ENCODE data around the gene TEKT4. TPM values are rescaled to one million over a fixed set of nuclear protein-coding genes. Genes with fewer than 3 reads are reported as not detected.
"Not testable (repeated sequence)": the region's sequence is repeated elsewhere in the genome, so short reads cannot be mapped to it uniquely, and the experiment has no call there.

Gene TEKT4
- total RNA-seq, 1 experiment from 2014 or later: not detected

- Histone ChIP-seq H3K4me2 (ENCODE audit: low read length) (no peak overlapping the region), H3K4me1 (ENCODE audit: insufficient read depth, low read length) (no peaks in the 10 kb centered on the region), H3K27me3 (ENCODE audit: low read length) (peaks cover 14% of the 10 kb centered on the region), H3K27ac (ENCODE audit: low read length) (no peak overlapping the region), H4K20me1 (ENCODE audit: low read length) (no peaks in the 10 kb centered on the region), H3F3A (ENCODE audit: low read length, unreplicated experiment) (no peaks in the 10 kb centered on the region), H3K4me3 (ENCODE audit: low read length) (no peak overlapping the region), H3K9me2 (replicated peaks; ENCODE audit: low read length) (no peaks in the 10 kb centered on the region), H3K9ac (ENCODE audit: low read length) (no peak overlapping the region), H3K36me3 (ENCODE audit: low read depth, low read length) (no peaks in the 10 kb centered on the region), H3K79me2 (ENCODE audit: low read length) (no peaks in the 10 kb centered on the region), H2AFZ (ENCODE audit: low read length) (no peak overlapping the region), H3K9me3 (ENCODE audit: low read length) (no peaks in the 10 kb centered on the region)
- CTCF ChIA-PET: no interaction called here
- intact Hi-C loops (cut with micrococcal nuclease): no loop called here
- BruUV-seq (replicated peaks): no TSS peak
- ATAC-seq: no peak
- POLR2A ChIA-PET (ENCODE audit: unreplicated experiment): interaction anchor here (0.7 kb wide), 1 partner anchor 136 kb away, joined by 3 read pairs; no protein-coding TSS in a partner anchor
- TF ChIP-seq, protein P1, sequence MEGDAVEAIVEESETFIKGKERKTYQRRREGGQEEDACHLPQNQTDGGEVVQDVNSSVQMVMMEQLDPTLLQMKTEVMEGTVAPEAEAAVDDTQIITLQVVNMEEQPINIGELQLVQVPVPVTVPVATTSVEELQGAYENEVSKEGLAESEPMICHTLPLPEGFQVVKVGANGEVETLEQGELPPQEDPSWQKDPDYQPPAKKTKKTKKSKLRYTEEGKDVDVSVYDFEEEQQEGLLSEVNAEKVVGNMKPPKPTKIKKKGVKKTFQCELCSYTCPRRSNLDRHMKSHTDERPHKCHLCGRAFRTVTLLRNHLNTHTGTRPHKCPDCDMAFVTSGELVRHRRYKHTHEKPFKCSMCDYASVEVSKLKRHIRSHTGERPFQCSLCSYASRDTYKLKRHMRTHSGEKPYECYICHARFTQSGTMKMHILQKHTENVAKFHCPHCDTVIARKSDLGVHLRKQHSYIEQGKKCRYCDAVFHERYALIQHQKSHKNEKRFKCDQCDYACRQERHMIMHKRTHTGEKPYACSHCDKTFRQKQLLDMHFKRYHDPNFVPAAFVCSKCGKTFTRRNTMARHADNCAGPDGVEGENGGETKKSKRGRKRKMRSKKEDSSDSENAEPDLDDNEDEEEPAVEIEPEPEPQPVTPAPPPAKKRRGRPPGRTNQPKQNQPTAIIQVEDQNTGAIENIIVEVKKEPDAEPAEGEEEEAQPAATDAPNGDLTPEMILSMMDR (conservative IDR thresholded peaks at IDR 0.05; ENCODE audit: low read depth, low read length): no peak
- TF ChIP-seq EZH2phosphoT487 (IDR thresholded peaks at IDR 0.05; ENCODE audit: borderline replicate concordance, low read length) (no peak), EZH2 (IDR thresholded peaks at IDR 0.05; ENCODE audit: low read length, unreplicated experiment) (no peak)
- no peak for DNase-seq
Observed at GRCh38 chr2:94880507-94880906, 9.3 kb downstream of the TEKT4 start.

GRCh38 chr2:94881070-94881469, 9.8 kb downstream of the TEKT4 start:
- H3K4me3 ChIP-seq (ENCODE audit: low read length): no peak overlapping the region
- H3F3A ChIP-seq (ENCODE audit: low read length, unreplicated experiment): no peaks in the 10 kb centered on the region
- no peak overlapping the region for H3K27ac ChIP-seq (ENCODE audit: low read length)
- DNase-seq (no peak), ATAC-seq (no peak)
- no peaks in the 10 kb centered on the region for H3K36me3 ChIP-seq (ENCODE audit: low read depth, low read length)
- TF ChIP-seq, protein P1 (conservative IDR thresholded peaks at IDR 0.05; ENCODE audit: low read depth, low read length): no peak
- no peak for TF ChIP-seq EZH2phosphoT487 (IDR thresholded peaks at IDR 0.05; ENCODE audit: borderline replicate concordance, low read length)
- no peak for TF ChIP-seq EZH2 (IDR thresholded peaks at IDR 0.05; ENCODE audit: low read length, unreplicated experiment)
- no peak overlapping the region for H3K4me2 ChIP-seq (ENCODE audit: low read length)
- intact Hi-C loops (cut with micrococcal nuclease): no loop called here
- no peaks in the 10 kb centered on the region for H3K9me2 ChIP-seq (replicated peaks; ENCODE audit: low read length)
- no peaks in the 10 kb centered on the region for H3K4me1 ChIP-seq (ENCODE audit: insufficient read depth, low read length)
- POLR2A ChIA-PET (ENCODE audit: unreplicated experiment): no interaction called here
- CTCF ChIA-PET: no interaction called here
- no peaks in the 10 kb centered on the region for H3K79me2 ChIP-seq (ENCODE audit: low read length)
- H3K9ac ChIP-seq (ENCODE audit: low read length): no peak overlapping the region
- no peak overlapping the region for H2AFZ ChIP-seq (ENCODE audit: low read length)
- H4K20me1 ChIP-seq (ENCODE audit: low read length): no peaks in the 10 kb centered on the region
- no TSS peak for BruUV-seq (replicated peaks)
- peaks cover 19% of the 10 kb centered on the region for H3K27me3 ChIP-seq (ENCODE audit: low read length)
- H3K9me3 ChIP-seq (ENCODE audit: low read length): no peaks in the 10 kb centered on the region

DNA sequence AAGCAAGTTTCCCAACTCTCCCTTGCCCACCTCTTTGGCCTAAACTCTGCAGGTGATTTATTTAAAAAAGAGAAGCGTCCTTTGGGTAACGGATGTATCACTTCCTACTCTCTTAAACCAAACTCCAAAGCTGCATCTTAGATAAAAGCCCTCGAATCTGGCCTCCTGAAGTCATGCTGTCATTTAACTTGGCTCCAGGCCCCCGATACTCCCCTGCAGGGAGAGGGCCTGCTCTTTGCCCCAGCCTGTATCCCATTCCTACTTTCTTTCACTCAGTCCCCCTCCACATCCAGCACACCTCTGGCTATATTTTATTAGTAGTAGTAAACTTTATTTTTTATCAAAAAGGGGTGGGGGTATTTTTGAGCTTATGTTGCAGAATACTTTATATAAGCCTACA, 19.0 kb downstream of the TEKT4 start:
- no peak overlapping the region for H2AFZ ChIP-seq (ENCODE audit: low read length)
- no peaks in the 10 kb centered on the region for H3K79me2 ChIP-seq (ENCODE audit: low read length)
- no peak overlapping the region for H3K4me2 ChIP-seq (ENCODE audit: low read length)
- no peaks in the 10 kb centered on the region for H3K9me2 ChIP-seq (replicated peaks; ENCODE audit: low read length)
- no peaks in the 10 kb centered on the region for H3K36me3 ChIP-seq (ENCODE audit: low read depth, low read length)
- H3K4me1 ChIP-seq (ENCODE audit: insufficient read depth, low read length): peaks cover 6% of the 10 kb centered on the region; the same call in 1 of the 2 replicates
- no peaks in the 10 kb centered on the region for H4K20me1 ChIP-seq (ENCODE audit: low read length)
- no peak overlapping the region for H3K4me3 ChIP-seq (ENCODE audit: low read length)
- no peaks in the 10 kb centered on the region for H3F3A ChIP-seq (ENCODE audit: low read length, unreplicated experiment)
- CTCF ChIA-PET: no interaction called here
- ATAC-seq (no peak), DNase-seq (no peak)
- POLR2A ChIA-PET (ENCODE audit: unreplicated experiment): no interaction called here
- H3K27ac ChIP-seq (ENCODE audit: low read length): no peak overlapping the region
- peaks cover 33% of the 10 kb centered on the region for H3K27me3 ChIP-seq (ENCODE audit: low read length)
- intact Hi-C loops (cut with micrococcal nuclease): no loop called here
- no peak overlapping the region for H3K9ac ChIP-seq (ENCODE audit: low read length)
- BruUV-seq (replicated peaks): no TSS peak
- no peaks in the 10 kb centered on the region for H3K9me3 ChIP-seq (ENCODE audit: low read length)
- no peak for TF ChIP-seq EZH2phosphoT487 (IDR thresholded peaks at IDR 0.05; ENCODE audit: borderline replicate concordance, low read length)
- no peak for TF ChIP-seq EZH2 (IDR thresholded peaks at IDR 0.05; ENCODE audit: low read length, unreplicated experiment)
- TF ChIP-seq, protein P1 (conservative IDR thresholded peaks at IDR 0.05; ENCODE audit: low read depth, low read length): no peak

- H3K4me1 ChIP-seq (ENCODE audit: insufficient read depth, low read length): peaks cover 11% of the 10 kb centered on the region; the same call in 1 of the 2 replicates
- H3K9me3 ChIP-seq (ENCODE audit: low read length); POLR2A ChIA-PET (ENCODE audit: unreplicated experiment); H3K4me3 ChIP-seq (ENCODE audit: low read length); H3K36me3 ChIP-seq (ENCODE audit: low read depth, low read length); H3K27ac ChIP-seq (ENCODE audit: low read length); H3K27me3 ChIP-seq (ENCODE audit: low read length); intact Hi-C loops (cut with micrococcal nuclease); BruUV-seq (replicated peaks); H3K9ac ChIP-seq (ENCODE audit: low read length); ATAC-seq; H3K9me2 ChIP-seq (replicated peaks; ENCODE audit: low read length); H4K20me1 ChIP-seq (ENCODE audit: low read length); H3K79me2 ChIP-seq (ENCODE audit: low read length); H3F3A ChIP-seq (ENCODE audit: low read length, unreplicated experiment): not testable (repeated sequence)
- H2AFZ ChIP-seq (ENCODE audit: low read length): 0 out of 2 replicates have a peak overlapping the region, but pooled peaks have one; percentile 13
- peak overlapping the region; percentile 61 for H3K4me2 ChIP-seq (ENCODE audit: low read length)
- peak; percentile 72 for DNase-seq
- CTCF ChIA-PET: interaction anchor here (0.6 kb wide), 1 partner anchor 184 kb away, joined by 4 read pairs; no protein-coding TSS in a partner anchor
Observed at GRCh38 chr2:94895273-94895672, 24.0 kb downstream of the TEKT4 start.
